HG03135 (cell line): ENCODE results near the gene CAPN13.

Experiments used
- ATAC-seq: cut with Tn5 transposase; IDR thresholded peaks from one replicate; pipeline ENCODE4 v1.9.1; 2021; ENCODE audit warnings: mild to moderate bottlenecking, moderate library complexity; ENCODE audit not compliant: unreplicated experiment

CAPN13 gene

DNA sequence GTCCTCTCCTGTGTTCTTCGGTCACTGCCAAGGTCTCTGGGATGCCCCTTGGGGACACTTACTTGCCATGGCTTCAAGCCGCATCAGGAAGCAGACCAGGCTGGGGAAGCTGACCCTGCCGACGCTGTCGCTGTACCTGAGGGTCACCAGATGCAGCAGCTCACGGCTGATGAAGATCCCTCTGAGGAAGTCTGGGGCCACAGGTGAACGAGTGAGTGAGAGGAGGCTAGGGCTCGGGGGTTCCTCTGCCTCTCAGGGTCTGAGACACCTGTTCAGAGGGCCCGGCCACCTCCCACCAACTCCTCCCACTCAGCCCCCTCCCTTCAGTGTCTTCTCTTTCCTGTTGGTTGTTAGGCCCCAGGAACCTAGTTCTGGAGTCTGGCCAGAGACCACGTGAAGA, 74.9 kb downstream of the CAPN13 start:
- no peak for ATAC-seq

DNA sequence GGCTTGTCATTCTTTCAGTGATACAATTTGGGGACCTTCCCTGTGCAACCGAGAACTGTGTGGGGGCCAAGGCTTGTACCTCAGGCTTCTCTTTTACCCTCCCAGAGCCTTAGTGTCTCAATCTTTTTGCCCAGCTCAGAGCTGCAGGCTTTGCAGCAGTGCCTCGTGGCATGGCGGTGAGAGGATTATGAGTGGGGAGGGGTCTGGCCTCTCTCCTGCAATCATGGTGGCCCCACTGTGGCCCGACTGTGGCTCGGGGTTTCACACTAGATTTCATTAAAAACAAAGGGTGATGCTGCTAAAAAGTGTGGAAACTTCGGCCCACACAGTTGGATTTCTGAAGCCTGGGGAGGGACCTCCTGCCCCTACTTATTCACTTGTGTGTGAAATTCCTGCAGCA, 75.5 kb downstream of the CAPN13 start:
- no peak for ATAC-seq

DNA sequence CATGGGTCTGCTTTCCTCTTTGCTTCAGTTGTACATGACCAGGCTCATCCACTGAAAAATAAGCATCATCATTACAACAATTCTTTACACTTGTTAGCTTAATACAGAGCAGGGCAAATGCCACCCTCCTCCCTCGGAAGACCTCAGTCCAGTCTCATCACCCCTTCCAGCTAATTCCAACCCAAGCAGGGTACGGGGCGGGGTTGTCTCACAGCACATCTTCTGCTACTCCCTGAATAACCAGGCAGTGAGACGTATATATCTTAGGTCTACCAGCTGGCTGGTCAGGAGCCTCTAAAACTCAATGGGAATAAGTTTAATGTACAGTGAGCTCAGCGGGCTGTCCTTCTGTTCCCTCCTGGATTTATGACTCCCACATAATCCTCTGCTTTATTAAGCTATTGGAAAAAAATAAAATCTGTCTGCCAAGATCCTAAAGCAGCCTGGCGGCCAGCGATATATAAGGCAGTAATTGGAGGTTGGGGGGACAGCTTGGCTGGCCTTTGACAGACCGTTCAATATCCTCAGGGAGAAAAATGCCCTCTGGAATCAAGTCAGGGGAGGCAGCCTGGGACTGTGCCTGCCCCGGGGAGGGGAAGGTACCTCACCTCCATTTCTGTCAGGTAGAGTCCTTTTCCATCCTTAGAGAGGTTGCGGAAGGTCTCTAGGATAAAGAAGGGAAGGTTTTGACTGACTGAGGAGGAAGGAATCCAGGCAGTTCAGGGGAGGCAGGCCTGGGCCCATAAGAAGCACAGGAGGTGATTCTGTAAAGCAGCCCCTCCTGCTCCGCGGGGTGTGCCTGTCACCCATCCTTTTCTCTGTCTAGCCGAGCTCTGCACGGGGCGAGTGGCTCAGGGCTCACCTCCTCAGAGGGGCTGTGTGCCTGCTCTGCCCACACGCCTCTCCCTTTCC, 76.3 kb downstream of the CAPN13 start:
- no peak for ATAC-seq

DNA sequence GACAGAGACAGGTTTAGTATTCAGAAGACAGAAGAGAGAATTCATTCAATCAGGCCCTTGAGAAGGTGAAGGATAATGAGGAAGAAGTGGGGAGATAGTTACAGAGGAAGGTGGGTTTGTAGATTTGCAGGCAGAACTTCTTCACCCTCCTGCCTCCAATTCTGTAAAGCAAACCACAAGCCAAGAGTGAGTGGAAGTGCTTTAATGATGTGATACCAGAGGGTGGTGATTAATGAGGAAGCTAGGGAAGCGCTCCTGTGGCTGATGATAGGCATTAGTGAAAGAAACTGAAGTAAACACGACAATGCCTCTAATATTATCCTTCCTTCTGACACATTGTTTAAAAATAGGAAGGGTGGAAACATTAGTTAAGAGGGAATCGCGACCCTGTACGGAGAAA, 78.2 kb downstream of the CAPN13 start:
- no peak for ATAC-seq

DNA sequence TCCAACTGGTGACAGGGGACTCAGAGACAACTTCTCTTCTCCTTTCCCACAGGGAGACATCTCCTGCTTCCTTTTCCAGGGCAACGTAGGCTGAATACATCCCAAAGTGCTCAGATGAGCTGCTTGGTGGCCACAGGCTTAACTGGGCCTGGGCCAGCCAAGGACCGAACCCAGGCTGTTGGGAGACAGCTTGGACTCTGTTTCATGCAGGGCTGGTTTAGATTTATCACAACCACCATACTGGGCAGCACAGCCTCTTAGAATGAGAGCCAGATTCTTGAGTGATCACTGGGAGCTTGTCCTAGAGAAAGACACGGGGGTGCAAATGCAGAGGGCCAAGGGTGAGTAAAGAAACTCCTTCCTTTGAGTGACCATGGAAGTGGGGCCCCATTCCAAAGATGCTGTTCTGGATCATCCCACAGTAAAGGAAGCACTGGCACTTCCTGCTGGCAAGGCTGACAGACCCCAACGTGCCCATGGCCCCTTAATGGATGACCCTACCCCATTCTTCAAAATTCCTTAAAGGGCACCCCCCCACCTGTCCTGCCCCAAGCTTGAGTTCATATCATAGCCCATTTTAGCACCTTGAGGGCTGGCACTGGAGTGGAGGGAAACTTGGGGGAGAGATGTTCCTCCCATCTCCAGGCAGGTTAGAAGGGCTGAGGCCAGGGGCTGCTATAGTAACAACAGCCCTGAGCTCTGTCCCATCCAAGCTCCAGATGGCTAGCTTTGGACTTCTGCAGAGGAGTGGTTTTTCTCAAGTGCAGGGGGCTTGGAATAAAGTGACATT, 84.1 kb downstream of the CAPN13 start:
- no peak for ATAC-seq

DNA sequence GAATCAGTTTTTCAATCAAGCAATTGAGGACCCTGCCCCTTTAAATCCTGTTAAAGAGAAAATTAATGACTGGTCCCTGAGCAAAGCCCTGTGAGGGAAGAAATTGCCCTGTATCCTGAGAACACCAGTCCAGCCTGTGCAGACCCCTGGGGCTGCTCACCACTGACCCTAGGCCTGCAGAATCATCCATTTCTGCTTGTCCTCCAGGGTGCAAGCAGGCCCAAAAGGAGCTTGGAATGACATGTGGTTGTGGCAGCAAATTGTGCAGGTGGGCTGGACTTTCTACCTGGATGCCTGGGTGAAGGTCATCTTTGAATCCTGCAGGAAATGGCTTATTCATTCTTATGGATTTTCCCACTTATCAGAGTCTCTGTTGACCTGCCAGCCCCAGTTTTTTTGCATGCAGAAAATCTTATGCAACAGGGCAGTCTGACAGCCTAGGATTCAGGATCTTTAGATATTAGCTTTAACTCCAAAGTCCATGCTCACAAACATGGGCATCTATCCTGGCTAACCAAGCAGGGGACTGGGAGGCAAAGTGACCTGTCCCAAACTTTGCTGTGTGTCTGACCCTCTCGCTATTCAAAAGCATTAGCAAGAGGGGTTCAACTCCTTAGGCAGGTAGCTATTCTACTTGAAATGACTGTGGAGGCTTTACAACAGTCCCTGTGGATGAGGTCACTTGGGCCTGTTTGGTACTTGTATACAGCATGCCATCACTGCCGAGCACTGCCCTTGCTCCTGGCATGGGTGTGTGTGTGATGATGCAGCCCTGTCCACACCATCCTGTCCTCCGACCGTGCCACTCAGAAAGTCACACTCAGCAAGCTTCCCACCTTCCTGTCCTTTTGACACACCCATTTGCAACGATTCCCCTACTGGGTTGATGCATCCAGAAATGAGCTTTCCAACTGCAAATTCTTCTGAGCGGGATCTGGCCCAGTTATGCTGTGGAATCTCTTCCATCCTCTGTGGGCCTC, 85.3 kb downstream of the CAPN13 start:
- ATAC-seq: no peak

DNA sequence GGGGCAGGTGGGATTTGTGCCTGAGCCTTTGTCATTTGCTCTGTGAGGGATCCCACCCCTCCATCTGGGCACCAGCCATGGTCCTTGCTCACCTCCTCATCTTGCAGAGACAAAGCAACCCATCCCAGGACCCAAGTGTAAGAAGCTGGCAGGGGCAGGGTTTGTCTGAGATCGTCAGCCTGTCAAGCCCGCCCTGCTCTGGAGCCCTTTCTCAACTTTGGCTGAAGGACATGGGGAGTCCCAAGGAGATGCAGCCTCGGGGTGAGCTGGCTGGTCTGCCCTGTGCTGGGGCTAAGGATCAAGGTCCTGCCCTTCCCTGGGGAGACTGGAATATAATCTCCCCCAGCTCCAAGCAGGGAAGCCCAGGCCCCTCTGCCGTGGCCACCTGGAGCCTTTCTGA, 86.0 kb downstream of the CAPN13 start:
- no peak for ATAC-seq

DNA sequence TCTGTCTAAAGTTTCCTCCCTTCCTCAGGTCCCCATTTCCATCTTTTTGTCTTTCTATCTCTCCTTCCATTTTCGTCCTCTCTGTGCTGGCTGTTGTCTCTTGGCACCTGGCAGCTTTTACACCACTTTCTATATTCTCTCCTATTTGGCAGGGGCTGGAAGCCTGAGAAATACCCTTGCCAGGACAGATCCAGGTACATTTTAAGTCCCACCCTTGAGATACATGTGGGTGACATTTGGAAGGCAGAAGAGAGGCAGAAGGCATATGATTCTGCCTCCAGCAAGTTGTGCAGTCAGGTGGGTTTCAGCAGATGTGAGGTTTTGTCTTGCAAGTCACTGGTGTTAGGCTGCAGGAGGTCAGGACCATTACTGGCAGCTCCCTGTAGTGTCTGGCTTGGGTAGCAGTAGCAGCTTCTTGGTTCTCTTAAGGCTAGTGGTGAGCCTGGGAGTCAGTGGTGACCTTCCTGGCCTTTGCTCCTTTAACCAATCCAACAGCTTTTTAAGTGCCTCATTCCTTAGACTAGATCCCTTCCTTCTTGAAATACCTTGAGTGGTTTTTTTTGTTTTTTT, 90.1 kb downstream of the CAPN13 start:
- no peak for ATAC-seq

DNA sequence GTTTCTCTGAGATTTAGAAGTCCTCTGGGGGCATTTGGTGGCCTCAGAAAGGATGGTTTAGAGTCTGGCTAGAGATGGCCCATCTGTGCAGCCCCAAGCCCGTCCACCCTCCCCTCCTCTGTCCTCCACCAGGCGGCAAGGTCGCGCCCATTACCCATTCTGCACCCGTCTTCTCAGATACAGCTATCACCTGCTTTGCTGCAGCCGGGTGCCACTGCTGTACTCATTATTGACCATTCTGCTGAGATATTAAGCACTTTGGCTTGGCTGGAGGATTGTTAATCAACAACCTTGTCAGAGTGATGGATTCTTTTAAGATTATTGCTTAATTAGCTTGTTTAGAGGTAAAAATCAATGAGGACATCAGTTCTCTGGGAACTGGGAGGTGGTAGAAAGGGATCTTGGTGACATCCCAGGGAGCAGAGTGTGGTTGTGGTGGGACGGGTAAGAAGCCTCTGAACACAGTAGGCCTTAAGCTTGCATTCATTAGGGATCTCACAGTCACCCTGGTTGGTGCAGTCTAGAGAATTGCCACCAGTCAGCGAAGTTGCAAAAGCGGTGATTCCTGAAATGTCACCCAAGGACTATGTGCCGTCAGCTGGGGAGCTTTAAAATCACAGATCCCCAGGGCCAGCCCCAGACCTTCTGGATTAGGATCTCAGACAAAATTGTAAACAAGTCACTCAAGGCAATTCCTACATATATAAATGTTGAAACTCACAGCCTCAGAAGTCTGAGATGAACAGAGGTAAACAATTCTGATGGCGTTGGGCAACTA, 90.9 kb downstream of the CAPN13 start:
- no peak for ATAC-seq

DNA sequence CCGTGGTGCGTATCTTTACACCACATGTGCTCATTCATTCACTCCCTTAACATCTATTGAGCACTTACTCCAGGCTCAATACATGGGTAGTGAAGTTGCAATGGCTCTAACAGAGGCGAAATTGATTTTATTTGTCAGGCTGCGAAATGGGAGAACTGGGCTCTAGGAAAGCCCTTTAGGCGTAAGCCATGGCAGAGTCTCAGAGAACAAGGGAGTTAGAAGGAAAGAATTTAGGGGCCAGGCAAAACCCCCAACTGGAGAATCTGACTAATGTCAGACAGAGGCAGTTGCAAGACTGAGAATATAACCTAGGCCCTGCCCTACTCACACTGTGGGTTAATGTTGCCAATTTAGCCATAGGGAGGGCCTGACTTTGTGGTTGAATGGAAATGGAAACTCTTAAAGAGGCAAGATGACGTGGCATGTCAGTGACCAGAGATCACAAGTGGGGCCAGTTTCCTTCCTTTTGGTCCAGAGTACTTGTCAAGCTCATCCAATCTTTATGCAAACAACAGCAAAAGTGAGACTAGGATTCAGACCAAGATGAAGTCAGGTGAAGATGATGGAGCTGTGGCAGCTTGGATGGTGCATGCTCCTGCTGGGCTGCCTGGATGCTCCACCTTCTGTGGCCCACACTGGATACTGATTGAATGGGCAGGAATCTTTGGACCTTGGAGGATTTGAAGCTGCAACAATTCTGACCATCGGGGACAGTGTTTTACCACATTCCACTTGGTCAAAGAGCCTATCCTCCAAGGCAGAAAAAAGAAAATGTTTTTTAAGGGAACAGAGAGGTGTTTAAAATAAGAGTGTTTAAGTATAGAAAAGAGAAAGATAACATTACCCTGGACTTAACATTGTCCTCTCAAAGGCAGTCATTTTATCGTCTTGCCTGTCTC, 92.2 kb downstream of the CAPN13 start:
- no peak for ATAC-seq

DNA sequence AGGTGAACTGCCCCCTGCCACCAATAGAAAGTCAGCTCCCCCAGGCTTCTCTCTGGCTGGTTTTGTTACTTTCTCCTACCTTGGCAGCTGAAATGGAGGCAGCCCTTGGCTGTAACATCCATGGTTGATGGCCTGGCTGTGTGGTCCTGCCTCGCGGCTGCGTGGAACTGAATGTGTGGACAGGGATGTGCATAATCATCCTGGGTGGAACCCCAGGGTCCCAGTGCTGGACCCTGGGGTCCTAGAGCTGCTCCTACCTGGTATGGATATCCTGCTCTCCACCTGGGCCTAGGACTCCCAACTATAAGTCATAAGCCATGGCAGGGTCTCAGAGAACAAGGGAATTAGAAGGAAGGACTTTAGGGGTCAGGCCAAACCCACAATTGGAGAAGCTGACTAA, 93.5 kb downstream of the CAPN13 start:
- ATAC-seq: no peak

DNA sequence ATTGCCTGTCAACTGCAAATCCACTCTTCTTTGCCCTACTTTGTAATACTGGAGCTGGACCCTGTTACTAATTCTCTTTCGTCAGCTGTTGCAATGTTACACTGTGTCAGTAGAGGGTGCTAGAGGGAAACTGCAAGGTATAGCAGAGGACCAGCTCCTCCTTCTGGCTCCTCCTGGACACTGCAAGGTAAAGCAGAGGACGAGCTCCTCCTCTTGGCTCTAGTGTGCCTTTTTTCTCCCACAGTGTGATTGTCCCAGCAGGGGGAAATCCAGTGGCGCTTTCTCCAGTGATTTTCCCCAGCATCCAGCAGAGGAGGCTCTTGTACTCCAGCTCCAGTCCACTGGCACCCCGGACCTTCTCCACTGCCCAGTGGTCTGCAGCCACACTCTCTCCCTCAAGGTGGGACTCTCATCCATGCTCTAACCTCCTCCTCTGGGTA, 95.6 kb downstream of the CAPN13 start:
- peak; percentile 72 for ATAC-seq

DNA sequence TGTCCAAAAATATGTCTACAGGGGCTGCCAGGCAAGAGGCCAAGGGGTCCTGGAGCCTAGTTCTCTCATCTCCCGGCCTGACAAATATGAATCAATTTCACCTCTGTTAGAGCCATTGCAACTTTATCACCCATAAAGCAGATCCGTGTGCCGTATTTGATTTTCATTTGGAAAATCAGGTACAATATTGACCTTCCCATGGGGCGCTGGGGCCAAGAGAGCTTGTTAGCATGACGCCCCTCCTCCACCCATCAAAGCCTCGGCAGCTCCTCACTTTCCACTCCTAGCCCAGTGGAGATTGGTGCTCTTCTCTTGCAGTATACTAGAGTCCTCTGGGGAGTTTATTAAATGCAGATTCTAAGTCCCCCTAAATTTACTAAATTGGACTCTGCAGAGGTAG, 96.8 kb downstream of the CAPN13 start:
- no peak for ATAC-seq

DNA sequence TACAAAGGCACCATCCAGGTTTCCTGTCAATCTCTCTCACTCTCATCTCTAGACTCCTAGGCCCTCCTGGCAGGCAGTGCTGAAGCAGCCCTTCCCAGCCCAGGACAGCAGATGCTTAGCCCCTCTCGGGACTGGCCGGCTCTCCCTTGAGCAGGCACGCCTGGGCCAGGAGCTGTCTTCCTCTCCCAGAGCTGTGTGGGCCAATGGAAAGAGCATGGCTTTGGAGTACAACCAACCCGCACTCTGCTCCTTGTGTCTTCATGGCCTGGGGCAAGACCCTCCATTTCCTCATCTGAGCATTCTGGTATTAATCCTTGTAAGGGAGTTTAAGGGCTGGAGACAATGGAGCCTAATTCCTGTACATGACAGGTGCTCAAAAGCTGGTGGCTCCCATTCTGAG, 97.2 kb downstream of the CAPN13 start:
- ATAC-seq: no peak

DNA sequence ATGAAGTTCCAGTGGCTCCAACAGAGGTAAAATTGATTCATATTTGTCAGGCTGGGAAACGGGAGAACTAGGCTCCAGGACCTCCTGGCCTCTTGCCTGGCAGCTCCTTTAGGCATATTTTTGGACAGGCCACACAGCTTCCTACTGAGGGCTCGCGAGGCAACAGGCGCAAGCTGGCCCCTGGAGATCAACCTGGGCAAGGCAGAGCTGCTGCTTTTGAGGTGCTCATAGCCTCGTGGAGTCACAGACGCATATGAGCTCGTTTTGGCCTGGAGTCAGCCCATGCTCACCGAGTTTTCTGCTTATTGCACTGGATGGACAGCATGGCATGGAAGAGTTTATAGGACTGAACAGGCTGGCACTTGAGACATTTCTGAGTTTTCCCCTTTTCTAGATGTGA, 97.7 kb downstream of the CAPN13 start:
- no peak for ATAC-seq

DNA sequence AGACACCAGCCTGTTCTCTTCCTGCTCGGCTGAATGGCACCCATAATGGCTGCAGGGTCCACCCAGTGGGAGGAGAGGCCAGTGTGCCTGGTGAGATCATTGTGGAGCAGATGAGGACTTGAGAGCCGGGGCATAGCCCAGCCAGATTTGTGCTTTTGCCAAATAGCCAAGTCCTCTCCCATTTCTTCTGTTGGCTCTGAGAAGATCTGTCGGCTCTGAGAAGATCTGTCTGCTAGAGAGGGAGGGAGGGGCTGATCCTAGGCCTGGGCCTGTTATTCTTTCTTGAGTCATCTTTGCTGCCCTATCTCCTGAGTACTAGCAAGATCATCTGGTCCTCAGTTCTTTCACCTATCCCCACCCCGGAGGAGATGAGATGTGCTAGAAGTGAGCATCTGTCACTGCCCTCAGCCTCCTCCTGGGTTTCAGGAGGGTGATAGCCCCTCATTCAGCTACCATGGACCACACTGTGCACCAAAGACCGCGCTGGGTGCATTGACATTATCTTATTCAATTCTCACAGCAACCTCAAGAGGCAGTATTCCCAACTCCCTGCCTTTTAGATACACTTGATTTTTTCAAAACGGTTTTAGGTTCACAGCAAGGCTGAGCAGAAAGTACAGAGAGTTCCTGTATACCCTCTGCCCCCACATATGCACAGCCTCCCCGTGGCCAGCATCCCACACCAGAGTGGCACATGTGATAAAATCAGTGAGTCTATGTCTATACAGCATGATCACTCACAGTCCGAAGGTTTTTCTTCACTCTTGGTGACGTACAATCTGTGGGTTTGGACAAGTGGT, 98.6 kb downstream of the CAPN13 start:
- ATAC-seq: no peak

DNA sequence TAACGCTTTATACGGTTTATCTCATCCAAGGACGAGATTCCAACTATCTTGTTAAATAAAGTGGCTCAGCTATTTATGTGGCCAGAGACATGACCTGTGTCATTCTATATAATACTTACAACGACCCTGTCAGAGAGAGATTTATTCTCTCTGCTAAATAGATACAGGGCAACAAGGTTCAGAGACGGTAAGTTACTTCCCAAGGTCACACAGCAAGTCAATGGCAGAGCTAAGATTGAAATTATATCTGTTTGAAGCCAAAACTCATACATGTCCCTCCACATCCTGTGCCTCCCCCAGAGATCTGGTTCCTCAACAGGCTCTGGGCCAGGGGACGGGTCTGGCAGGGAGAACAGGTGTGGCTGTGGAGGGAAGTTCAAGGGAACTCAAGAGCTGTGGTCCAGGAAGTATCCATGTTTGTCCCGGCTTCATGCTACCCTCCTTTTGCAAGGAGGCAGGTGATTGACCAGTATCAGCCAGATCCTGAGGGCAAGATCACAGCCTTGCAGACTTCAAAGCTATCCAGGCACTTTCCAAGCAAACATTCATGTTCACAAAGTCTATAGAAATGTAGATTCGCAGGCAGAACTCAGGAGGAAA, 99.8 kb downstream of the CAPN13 start:
- no peak for ATAC-seq
